Activated effector memory CD4-positive, alpha-beta T cell treated with Interleukin-2 at 50 U/mL for 16 hours (primary cell): ENCODE data around the gene MMS22L.

Experiments used
- DNase-seq: peaks from one replicate; pipeline ENCODE4 v3.0.0-alpha.2; 2020

Gene MMS22L, protein sequence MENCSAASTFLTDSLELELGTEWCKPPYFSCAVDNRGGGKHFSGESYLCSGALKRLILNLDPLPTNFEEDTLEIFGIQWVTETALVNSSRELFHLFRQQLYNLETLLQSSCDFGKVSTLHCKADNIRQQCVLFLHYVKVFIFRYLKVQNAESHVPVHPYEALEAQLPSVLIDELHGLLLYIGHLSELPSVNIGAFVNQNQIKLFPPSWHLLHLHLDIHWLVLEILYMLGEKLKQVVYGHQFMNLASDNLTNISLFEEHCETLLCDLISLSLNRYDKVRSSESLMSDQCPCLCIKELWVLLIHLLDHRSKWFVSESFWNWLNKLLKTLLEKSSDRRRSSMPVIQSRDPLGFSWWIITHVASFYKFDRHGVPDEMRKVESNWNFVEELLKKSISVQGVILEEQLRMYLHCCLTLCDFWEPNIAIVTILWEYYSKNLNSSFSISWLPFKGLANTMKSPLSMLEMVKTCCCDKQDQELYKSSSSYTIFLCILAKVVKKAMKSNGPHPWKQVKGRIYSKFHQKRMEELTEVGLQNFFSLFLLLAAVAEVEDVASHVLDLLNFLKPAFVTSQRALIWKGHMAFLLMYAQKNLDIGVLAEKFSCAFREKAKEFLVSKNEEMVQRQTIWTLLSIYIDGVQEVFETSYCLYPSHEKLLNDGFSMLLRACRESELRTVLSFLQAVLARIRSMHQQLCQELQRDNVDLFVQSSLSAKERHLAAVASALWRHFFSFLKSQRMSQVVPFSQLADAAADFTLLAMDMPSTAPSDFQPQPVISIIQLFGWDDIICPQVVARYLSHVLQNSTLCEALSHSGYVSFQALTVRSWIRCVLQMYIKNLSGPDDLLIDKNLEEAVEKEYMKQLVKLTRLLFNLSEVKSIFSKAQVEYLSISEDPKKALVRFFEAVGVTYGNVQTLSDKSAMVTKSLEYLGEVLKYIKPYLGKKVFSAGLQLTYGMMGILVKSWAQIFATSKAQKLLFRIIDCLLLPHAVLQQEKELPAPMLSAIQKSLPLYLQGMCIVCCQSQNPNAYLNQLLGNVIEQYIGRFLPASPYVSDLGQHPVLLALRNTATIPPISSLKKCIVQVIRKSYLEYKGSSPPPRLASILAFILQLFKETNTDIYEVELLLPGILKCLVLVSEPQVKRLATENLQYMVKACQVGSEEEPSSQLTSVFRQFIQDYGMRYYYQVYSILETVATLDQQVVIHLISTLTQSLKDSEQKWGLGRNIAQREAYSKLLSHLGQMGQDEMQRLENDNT

DNA sequence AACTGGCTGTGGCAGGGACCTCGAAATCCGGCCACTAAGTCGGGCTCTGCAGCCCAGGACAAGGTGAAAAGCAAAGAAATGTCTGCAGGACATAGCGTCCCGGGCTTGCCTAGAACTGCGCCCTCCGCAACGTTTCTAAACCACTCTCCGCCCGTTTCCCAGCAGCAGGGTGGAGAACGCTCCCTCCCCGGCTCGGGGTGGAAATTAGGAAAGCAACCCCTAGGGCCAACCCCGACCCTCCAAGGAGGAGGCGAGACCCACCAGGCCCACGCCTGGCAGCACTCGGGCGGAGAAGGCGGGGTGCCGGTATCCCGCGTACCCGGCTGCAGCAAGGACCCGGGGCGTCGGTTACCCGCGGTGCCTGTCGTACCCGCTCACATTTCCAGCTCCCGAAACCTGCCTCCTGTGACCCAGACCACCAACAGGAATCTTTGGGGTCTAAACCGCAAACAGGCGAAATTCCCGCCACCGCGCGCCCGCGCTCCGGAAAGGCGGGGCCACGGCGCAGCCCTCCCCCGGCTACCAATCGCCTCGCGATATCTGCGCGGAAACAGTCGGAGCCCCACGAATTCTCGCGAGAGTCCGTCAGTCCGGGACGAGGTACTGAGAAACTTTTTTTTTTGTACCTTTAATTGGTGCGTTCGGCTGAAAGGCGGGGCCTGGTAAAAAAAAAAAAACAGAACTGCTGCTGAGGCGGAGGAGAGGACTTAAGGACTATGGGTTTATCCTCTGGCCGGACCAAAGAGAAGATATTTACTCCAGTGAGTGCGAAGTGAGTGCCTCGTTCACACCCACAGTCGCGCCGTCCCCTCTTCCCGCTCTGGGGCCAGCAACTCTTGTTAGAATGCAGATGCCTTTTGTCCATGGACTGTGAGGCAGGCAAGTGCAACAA is at the start of gene MMS22L:
Gene MMS22L (minus strand): TSS at position 491 of the 892 bp plus-strand sequence. CDS start 739 bp downstream, outside the sequence.
- DNase-seq: peak; percentile 87

DNA sequence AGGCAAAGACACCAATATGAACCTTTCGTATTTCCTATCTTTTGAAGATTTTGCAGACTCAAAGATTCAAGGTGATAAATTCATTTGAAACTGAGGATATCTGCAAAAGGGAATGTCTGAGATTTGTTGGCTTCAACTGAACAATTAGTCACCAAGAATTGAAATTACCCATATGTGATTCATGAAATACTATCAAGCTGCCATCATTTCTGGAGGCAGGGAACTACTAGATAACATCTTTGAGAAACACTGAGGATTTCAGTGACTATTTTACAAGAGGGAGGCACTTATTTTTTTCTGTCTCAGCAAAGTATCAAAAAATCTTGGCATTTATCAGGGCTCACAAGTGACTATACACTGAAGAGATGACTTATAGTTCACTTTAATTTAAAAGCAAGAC is 39.8 kb upstream of the MMS22L start:
- DNase-seq: no peak

DNA sequence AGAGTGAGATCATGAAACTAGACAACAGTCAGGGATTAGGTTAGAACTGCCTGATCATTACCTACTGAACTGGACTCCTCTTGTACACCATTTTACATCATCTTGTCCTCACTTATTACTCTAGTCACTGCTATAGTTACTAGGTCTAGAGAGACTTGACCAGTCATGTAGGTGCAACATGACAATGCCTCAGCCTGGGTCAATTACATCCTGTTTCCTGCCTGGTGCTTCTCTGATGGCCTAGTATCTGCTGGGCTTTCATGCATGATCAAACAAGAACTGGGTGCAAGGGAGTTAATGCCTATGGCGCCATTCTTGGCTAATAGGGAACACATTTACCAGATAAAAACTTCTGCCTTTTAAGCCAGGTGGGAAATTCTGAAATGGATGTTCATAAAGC is 39.2 kb upstream of the MMS22L start:
- no peak for DNase-seq

DNA sequence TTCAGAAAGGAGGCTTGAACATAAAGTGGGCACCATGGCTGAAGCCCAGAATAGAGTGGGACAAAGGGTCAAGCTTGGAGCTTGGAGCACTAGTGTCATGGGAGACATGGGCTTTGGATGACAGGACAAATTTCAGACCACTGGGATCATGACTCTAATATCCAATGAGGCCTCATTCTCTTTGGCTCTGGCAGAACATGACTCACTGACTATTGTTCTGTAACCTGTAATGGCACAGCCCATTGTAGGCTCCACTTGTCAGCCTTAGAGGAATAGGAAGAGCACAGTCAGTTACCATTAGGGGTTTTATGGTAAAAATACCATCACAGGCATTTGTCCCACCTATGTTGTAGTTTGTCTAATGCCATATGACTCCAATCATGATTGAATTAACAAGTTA is 34.0 kb upstream of the MMS22L start:
- no peak for DNase-seq

DNA sequence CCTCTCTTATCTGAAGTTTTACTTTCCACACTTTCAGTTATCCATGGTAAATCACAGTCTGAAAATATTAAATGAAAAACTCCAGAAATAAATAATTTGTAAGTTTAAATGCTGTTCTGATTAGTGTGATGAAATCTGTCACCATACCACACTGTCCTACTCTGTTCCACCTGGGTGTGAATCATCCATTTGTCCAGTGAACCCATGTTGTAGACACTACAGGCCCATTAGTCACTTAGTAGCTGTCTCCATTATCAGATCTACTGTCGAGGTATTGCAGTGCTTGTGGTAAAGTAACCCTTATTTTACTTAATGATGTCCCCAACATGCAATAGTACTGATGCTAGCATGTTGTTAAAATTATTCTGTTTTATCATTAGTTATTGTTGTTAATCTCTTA is 29.2 kb upstream of the MMS22L start:
- no peak for DNase-seq

DNA sequence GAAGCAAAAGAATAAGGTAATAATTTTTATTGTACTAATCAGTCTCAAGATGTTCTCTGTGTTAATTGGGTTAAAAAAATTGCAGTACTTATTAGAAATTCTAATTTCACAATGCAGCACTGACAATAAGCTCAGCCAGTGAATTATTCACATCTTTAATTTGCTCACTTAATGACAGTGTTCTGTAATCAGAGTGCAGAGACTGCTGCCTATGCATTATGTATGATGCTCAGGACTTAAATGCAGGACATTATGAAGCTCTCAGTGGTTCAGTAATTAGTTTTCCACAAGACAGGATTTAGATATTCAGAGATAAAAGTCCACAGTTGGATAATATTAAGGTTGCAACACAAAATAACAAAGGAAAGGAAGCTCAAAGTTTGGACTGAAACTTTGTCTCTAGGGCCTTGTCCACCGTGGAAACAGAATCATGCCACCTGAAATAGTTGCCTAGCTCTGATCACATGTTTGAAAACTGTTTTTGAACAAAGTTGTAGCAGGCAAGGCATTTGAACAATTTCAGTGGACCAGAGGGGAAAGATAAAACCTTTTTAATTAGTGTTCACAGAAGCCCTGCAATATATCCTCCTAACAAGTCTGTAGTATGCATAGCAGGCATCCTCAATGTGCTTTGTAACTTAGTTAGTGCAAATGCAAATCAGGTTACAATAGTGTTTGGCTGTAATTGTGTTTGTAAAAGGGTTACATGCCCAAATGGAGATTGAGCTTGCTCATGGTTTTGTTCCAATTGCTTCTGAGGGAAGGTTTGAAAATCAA is 23.7 kb upstream of the MMS22L start:
- no peak for DNase-seq

DNA sequence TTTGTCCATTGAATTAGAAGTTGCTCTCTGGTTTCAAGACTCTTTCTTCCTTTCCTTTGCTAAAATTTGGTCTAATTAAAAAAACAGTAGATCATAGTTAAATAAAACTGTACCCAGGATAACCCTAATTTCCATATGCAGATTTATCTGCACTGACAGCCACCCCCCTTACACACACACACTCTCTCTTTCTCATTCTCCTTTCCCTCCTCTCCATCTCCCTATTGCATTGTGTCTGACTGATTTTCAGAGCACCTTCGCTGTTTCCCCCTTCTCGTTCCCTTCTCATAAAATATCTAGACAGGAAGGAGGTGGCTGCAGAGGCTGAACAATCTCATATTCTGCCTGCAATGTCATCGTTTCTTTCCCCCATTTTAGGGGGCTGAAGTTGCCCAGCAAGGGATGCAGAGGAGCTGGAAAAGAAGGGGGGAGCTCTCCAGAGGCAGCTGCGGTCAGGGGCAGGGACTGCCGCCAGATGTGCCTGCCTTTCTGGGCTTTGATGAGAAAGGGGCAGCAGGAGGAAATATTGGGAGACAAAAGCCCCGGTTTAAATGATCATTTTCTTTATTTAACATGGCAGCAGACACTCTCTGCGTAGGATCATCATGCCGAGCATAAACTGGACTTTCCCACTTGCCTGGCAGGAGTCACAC is 22.5 kb upstream of the MMS22L start:
- DNase-seq: no peak

DNA sequence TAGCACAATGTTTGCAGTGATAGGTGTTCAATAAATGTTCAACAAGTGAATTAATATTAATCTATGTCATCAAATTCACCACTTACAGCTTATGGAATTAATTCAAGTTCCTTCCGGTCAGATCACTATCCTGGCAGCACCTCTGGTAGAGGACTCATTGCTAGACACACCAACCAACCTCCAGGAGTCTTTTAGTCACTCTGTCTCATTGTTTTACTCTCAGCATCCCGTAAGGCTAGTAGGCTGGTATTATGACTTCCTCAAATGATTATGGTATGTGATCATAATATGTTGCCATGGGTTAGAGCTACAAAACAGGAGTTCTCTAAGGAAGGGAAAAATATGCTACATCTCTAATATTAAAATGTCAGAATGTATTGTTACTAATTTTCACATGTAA is 21.7 kb upstream of the MMS22L start:
- DNase-seq: no peak

DNA sequence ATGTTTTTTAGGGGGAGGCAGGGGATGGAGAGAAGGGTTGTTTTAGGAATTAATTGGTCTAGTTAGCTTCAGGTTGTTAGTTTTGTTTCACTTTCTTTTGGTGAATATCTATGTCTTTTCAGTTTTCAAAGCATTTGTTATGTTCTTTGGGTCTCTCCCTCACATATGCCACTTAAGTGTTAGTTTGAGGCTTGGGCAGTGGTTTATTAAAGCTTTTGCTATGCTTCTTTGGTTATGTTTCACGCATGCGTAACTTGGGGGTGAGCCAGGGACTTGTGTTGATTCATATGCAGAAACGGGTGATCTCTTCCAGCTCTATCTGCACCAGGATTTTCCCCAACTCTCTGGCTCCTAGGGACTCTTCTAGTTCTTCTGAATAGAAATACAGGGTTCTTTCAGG is 11.4 kb upstream of the MMS22L start:
- no peak for DNase-seq

DNA sequence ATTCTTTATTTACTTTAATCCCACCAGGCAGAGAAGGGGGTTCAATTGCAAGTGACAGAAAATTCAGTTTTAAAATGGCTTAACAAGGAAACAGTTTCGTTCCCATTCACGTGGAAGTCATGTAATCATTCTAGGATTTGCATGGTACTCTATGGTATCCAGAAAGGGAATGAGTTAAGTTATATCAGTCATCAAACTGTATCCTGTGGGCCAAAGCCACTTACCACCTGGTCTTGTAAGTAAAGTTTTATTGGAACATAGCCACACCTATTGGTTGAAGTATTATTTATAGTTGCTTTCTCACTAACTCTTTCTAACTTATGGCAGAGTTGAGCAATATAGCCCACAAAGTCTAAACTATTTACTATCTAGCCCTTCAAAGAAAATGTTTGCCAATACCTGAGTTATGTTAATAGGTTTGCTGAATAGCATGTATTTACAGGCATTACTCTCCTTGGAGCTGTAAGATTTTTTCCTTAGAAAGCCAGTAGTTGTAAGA is 10.2 kb upstream of the MMS22L start:
- DNase-seq: no peak

DNA sequence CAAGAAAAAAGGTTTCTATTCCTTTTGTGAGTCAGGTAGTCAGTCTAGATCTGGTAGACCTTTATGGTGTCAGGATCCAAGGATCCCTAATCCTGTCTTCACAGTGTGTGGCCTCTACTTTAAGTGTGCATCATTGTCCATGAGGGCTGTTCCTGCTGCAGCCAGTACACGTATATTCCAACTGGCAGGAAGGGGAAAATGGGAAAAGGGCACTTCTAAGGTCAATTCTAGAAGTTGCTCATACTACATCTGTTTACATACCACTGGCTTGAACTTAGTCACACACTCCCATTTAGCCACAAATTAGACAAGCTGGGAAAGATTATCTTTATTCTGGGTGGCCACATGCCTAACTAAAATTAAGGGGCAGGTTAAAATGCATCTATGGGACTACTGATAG is 9.7 kb upstream of the MMS22L start:
- DNase-seq: no peak

DNA sequence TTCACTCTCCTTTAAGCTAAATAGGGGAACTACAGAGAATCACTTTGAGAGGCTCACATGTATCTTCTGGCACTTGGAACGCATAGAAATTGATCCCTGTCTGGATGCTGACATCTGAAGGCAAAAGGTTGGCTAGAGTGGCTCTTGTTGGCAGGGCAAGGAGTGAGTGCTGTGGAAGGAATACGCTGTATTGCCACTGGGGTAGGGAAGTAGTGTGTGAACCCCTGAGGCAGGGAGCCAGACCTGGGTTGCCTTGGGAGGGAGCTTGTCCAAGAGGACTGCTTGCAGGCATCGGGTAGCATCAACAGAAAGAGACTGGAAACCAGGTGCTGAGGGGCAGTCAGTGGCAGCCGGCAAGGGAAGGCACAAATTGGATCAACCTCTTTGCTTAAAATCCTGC is 8.9 kb upstream of the MMS22L start:
- DNase-seq: no peak

DNA sequence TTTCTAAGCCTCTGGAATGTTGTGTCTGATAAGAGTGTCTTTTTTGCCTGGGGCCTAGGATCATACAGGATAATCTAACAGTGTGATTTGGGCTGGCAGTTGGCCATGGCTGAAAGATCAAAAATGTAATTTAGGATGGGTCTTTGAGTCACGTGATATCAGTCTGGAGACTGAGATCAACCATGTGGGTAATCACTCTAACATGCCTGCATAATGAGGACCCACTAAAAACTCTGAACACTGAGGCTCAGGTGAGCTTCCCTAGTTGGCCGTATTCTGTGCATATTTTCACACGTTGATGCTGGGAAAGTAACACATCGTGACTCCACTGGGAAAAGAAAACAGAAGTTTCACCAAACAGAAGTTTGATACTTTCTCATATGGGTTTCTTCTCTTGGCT is 6.3 kb upstream of the MMS22L start:
- DNase-seq: no peak

DNA sequence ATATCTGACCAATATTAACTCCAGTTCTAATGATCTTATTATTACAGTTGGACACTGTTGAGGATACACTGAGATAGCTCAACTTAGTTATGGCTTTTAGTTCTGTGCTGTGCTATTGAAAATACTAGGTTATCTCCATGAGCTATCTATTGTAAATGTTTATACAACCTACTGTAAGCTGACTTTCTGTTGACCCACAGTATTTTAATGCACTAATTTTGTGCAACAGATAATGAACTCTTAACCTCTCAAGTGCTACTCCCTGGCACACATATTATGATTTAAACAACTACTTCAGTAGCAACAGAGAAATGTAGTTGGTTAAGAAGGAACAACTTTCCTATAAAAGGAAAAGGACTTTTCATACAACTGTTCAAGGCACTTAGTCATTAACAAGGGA is 5.2 kb upstream of the MMS22L start:
- no peak for DNase-seq

DNA sequence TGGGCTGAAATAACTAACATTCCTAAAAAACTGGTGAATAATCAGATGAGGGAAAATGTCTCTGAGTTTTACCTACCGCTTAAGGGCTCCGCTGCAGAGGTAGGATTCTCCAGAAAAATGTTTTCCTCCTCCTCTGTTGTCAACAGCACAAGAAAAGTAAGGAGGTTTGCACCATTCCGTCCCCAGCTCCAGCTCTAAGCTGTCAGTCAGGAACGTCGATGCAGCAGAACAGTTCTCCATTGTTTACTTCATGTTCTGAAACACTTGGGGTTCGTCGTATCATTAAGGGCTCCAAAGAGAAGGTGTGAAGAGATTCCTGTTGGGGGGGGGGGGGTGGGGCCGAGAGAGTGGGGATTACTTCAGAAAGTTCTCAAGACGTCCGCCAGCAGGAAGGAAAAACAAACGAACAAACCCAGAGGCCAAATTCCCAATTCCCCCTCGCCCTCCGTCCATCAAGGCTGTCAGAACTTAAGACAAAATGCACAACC is 734 bp downstream of the MMS22L start:
- no peak for DNase-seq

DNA sequence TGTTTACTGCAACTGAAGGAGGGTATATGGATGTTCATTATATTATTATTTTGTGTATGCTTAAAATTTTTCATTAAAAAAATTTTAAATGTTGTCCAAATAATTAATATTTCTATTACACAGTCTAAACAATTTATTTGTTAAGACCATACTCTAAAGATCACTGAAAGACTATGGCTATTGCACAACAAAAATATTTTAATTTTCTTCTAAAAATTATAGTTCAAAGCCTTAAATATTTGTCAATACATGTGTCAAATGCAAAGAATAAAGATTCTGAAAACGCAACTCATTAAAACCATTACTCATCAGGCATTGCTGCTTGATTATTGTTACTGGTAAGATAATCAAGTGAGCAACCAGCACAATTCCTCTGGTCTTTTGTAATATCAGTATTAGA is 2.2 kb downstream of the MMS22L start:
- DNase-seq: no peak

DNA sequence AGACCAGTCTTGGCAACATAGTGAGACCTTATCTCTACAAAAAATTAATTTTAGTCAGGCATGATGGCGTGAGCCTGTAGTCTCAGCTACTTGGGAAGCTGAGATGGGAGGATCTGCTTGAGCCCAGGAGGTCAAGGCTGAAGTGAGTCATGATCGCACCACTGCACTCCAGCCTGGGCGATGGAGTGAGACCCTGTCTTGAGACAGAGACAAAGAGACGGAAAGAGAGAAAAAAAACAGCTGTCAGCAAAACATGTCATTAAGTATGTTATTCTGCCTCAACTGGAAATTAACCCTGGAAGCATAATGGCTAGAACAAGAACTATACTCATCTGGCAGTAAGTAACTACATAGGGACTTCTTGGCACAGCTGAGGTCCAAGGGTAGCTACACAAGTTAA is 7.2 kb downstream of the MMS22L start:
- DNase-seq: no peak

DNA sequence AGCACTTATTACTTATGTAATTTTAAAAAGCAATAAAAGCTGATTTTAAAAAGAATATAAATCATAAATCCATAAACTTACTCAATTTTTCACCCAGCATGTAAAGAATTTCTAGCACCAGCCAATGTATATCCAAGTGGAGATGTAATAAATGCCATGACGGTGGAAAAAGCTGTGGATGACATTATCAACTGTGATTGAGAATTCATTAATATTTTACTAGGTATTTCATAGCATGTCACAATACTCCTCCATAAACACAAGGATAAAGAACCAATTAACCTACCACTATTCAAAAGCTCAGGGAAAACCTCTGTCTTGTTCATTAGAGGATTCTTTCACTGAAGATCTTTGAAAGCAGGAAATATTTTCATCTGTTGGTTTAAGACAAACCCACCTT is 13.2 kb downstream of the MMS22L start:
- no peak for DNase-seq

DNA sequence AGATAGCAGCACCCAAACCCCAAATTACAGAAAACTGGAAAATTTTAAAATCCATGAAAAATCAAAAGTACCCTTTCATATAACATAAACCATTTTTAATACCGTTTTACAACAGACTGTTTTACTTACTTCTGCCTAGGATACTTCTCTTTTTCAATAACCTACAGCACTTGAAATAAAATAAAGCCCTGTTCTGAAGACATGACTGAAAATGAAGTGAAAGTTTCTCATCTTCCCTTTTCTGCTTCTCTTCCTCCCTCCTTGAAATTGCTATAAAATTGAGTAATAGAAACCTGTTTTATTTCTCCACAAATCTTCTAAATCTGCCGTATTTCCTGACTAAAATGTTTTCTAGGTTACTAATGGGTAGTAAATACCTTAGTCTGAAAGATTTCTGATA is 20.3 kb downstream of the MMS22L start:
- DNase-seq: no peak

DNA sequence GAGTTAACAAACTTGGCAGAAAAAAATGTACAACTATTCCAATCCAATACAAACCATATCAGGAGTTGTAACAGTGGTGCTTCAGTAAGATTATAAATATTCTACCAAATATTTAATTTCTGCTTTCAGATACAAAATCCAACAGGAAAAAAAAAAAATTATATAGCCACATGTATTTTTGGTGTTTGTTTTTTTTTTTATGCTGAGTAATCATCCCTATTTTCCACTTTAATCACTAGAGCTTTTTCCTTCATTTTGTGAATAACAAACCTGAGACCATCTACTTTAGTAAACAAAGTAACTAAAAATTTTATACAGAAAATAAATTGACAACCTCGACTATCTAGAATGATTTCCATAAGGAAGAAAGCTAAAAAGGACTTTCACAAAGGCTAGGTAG is 36.2 kb downstream of the MMS22L start:
- no peak for DNase-seq

DNA sequence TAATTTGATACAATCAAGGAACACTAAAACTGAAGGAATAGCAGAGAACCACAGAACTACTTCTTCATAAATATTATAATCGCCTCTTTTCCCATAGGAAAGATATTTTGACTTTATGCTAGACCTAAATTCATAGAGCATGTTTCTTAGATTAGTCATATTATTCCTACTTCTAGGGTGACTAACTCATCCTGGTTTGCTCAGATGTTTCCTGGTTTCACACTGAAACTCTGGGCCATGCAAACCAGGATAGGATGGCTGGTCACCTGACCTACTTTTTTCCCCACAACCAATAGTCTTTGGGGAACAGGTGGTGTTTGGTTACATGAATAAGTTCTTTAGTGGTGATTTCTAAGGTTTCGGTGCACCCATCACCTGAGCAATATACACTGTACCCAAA is 42.8 kb downstream of the MMS22L start:
- DNase-seq: no peak
